GM12878 (cell line): Measurements from ENCODE around the gene MATN4. TPM values are rescaled to one million over a fixed set of nuclear protein-coding genes. Genes with fewer than 3 reads are reported as not detected.

ENCODE experiments used
- ATAC-seq: fragments of 200-7000 bp; cut with Tn5 transposase; 3 replicates; pipeline ENCODE4 v1.9.1; 2020; ENCODE audit warnings: mild to moderate bottlenecking, moderate library complexity
- BruUV-seq: library from RNA; stranded (reverse); fragments of 400-500 nt; replicated peaks from 2 replicates; lab custom pipeline; 2021; lab: Mats Ljungman, UMichigan
- CTCF ChIA-PET: fragments of 300-600 bp; sonication (Branson Sonifier 250); formaldehyde crosslinking; extraction: SDS; loops from one replicate; lab custom pipeline; 2021; ENCODE audit warnings: inconsistent platforms; lab: Yijun Ruan, JAX
- POLR2A ChIA-PET: fragments of 350-600 bp; formaldehyde crosslinking; extraction: SDS; loops from one replicate; lab custom pipeline; 2021; ENCODE audit warnings: inconsistent platforms; lab: Charles Lee
- RAD21 ChIA-PET: fragments of 300-600 bp; sonication (Branson Sonifier 250); formaldehyde crosslinking; loops from one replicate; lab custom pipeline; 2023; ENCODE audit warnings: antibody characterized with exemption; ENCODE audit not compliant: unreplicated experiment; lab: Charles Lee
- SMC1A ChIA-PET: fragments of 300-600 bp; sonication (Branson Sonifier 250); formaldehyde crosslinking; loops from one replicate; lab custom pipeline; 2023; ENCODE audit not compliant: unreplicated experiment, uncharacterized antibody; lab: Charles Lee
- DNase-seq: peaks from one replicate; pipeline ENCODE4 v3.0.0-alpha.2; 2011; ENCODE audit warnings: low read depth, low spot score
- FAIRE-seq: peaks from 3 replicates; lab custom pipeline; 2011; peaks lifted over from hg19 to GRCh38; lab: Jason Lieb, UNC
- H2AFZ ChIP-seq: 2 replicates; pipeline ENCODE4 v1.6.0; 2011; ENCODE audit warnings: low read depth, low read length, control low read depth; ENCODE audit not compliant: control insufficient read depth
- H3K27ac ChIP-seq: 2 replicates; pipeline ENCODE4 v1.5.1; 2011; ENCODE audit warnings: control low read depth; ENCODE audit not compliant: control insufficient read depth, insufficient read depth
- H3K27me3 ChIP-seq, 2 experiments: replicated peaks in 1 of 2; 2 replicates each; pipeline versions ENCODE4 v1.6.0 to v1.6.1; 2011; ENCODE audit warnings: low read length in 1 of 2; ENCODE audit not compliant: control insufficient read depth in 2 of 2, insufficient read depth in 2 of 2
- H3K36me3 ChIP-seq, 2 experiments: 2 replicates each; pipeline ENCODE4 v1.5.1; 2011; ENCODE audit warnings: low read length in 1 of 2; ENCODE audit not compliant: control insufficient read depth in 2 of 2, insufficient read depth in 2 of 2
- H3K4me1 ChIP-seq: 2 replicates; pipeline ENCODE4 v1.6.1; 2011; ENCODE audit warnings: mild to moderate bottlenecking, low read length, moderate library complexity, mixed read lengths; ENCODE audit not compliant: control insufficient read depth, insufficient read depth
- H3K4me2 ChIP-seq: 2 replicates; pipeline ENCODE4 v1.6.0; 2011; ENCODE audit warnings: control low read depth; ENCODE audit not compliant: control insufficient read depth, insufficient read depth
- H3K4me3 ChIP-seq: fragments of 200-600 bp; sonication (generic); 2 replicates; pipeline ENCODE4 v1.5.1; 2016
- H3K79me2 ChIP-seq: 2 replicates; pipeline ENCODE4 v1.6.0; 2011; ENCODE audit warnings: low read length; ENCODE audit not compliant: control insufficient read depth, insufficient read depth
- H3K9ac ChIP-seq: 2 replicates; pipeline ENCODE4 v1.8.0; 2011; ENCODE audit warnings: low read length, control low read depth, mixed read lengths; ENCODE audit not compliant: control insufficient read depth, insufficient read depth
- H3K9me3 ChIP-seq: replicated peaks from 3 replicates; pipeline ENCODE4 v1.5.1; 2011; ENCODE audit warnings: mild to moderate bottlenecking, low read length; ENCODE audit not compliant: control insufficient read depth, insufficient read depth
- H4K20me1 ChIP-seq: 2 replicates; pipeline ENCODE4 v1.6.0; 2011; ENCODE audit not compliant: control insufficient read depth, insufficient read depth
- ATF7 ChIP-seq: fragments of 450-650 bp; IDR thresholded peaks from 2 replicates; pipeline ENCODE4 v1.6.1; 2016; ENCODE audit warnings: low read depth, mild to moderate bottlenecking
- CBFB ChIP-seq: IDR thresholded peaks from 2 replicates; pipeline ENCODE4 v1.6.1; 2016; ENCODE audit warnings: antibody characterized with exemption, low read depth
- MYB ChIP-seq: fragments of 150-350 bp; IDR thresholded peaks from 2 replicates; pipeline ENCODE4 v1.6.1; 2014; ENCODE audit warnings: mild to moderate bottlenecking, low read depth, low read length, borderline replicate concordance
- SKIL ChIP-seq: fragments of 450-650 bp; IDR thresholded peaks from 2 replicates; pipeline ENCODE4 v1.6.1; 2017; ENCODE audit warnings: mild to moderate bottlenecking, low read depth, inconsistent platforms; ENCODE audit not compliant: poor library complexity, severe bottlenecking
- TCF3 ChIP-seq: IDR thresholded peaks from 2 replicates; pipeline ENCODE4 v1.6.1; 2012; ENCODE audit warnings: low read depth, mild to moderate bottlenecking, low read length, borderline replicate concordance; ENCODE audit not compliant: insufficient read depth
- USF1 ChIP-seq: IDR thresholded peaks from 2 replicates; pipeline ENCODE4 v1.6.1; 2011; ENCODE audit warnings: borderline replicate concordance, low read depth, mild to moderate bottlenecking, moderate library complexity, mixed read lengths, low read length; ENCODE audit not compliant: insufficient read depth; ENCODE audit errors: extremely low read length
- ZNF24 ChIP-seq: fragments of 450-650 bp; IDR thresholded peaks from 2 replicates; pipeline ENCODE4 v1.6.1; 2017; ENCODE audit warnings: antibody characterized with exemption, mild to moderate bottlenecking
- WGBS: methylation state at CpG from one replicate; pipeline ENCODE4 v1.1.6; 2016; ENCODE audit warnings: low lambda C conversion rate; ENCODE audit not compliant: insufficient replicate concordance, insufficient coverage; ENCODE audit errors: missing lambda C conversion rate; 5-methylcytosine and 5-hydroxymethylcytosine counted together
- in situ Hi-C: fragments of 300-500 bp; cut with MboI; formaldehyde crosslinking; loops from 9 replicates; pipeline ENCODE4 v1.14.3; 2018; ENCODE audit warnings: mixed read lengths
- intact Hi-C: fragments of 100-400 bp; cut with micrococcal nuclease; formaldehyde crosslinking; loops from one replicate; pipeline ENCODE4 v1.14.2; 2022; ENCODE audit not compliant: unreplicated experiment
- polyA plus RNA-seq, 11 experiments: library from polyadenylated mRNA; depleted of rRNA in 4 of 11; unstranded in 6 of 11; stranded (reverse) in 5 of 11; fragments of >200 nt; fragmentation: Nextera tagmentation in 4 of 11; fragmentation: Illumina TruSeq in 1 of 11; extraction: Ambion mirVana in 4 of 11; extraction: Trizol in 1 of 11; gene quantifications; 1 replicate in 1 of 11; 2 replicates in 10 of 11; pipeline versions ENCODE4 v1.2.1 to v1.2.3, GENCODE V29; 2011 to 2016; ENCODE audit warnings: inconsistent platforms in 2 of 11, missing spikeins in 2 of 11, low read depth in 1 of 11
- total RNA-seq, 4 experiments: library from RNA; depleted of rRNA in 3 of 4; stranded (reverse); fragments of >200 nt in 3 of 4; fragmentation: Illumina TruSeq in 1 of 4; extraction: Trizol in 1 of 4; gene quantifications; 2 replicates each; pipeline versions ENCODE4 v1.2.1 to v1.2.3, GENCODE V29; 2013 to 2021

The MATN4 gene
- total and polyA plus RNA-seq, 10 of the 15 experiments (the other 5 are each of a cell fraction or from before 2014, with no cell fraction given), result 0.10 to 0.15 TPM; not detected in 8

- CTCF ChIA-PET, result interaction anchor here (0.9 to 1.7 kb wide), 3 partner anchors 11 to 38 kb away, joined by 3 to 4 read pairs (median 4); no protein-coding TSS in a partner anchor
Measured at GRCh38 chr20:45282700-45283550, 25.2 kb downstream of the MATN4 start.

More at GRCh38 chr20:45282700-45283550, 25.2 kb downstream of the MATN4 start:
- Histone ChIP-seq H3K27me3 (peaks cover 2% of the 10 kb centered on the region in 2 experiments; a peak in 3 of 4 replicates), H3K4me2 (no peak overlapping the region), H2AFZ (no peak overlapping the region), H3K4me1 (no peaks in the 10 kb centered on the region), H3K79me2 (no peaks in the 10 kb centered on the region), H3K4me3 (no peak overlapping the region), H4K20me1 (no peaks in the 10 kb centered on the region), H3K36me3 (no peaks in the 10 kb centered on the region), H3K27ac (no peak overlapping the region), H3K9me3 (no peaks in the 10 kb centered on the region), H3K9ac (no peak overlapping the region)
- ATAC-seq (no peak), FAIRE-seq (no peak), DNase-seq (no peak)
- TF ChIP-seq USF1 (no peak), ATF7 (no peak), TCF3 (no peak), ZNF24 (no peak), CBFB (no peak), MYB (no peak), SKIL (no peak)
- intact Hi-C loops (no loop called here), in situ Hi-C loops (no loop called here)
- ChIA-PET POLR2A (no interaction called here), SMC1A (no interaction called here), RAD21 (no interaction called here)
- no TSS peak for BruUV-seq
- WGBS, result 3% methylated on average over 7 of the region's 7 CpGs
